ENCODE measurements around the gene DNAJC3. TPM values are rescaled to one million over a fixed set of nuclear protein-coding genes. Genes with fewer than 3 reads are reported as not detected.

Gene DNAJC3
- total RNA-seq, 1 donor from 2014 or later, result 17.4 TPM

GRCh38 chr13:95698047-95698749 is 21.3 kb downstream of the DNAJC3 start:
- TF ChIP-seq, protein P1, sequence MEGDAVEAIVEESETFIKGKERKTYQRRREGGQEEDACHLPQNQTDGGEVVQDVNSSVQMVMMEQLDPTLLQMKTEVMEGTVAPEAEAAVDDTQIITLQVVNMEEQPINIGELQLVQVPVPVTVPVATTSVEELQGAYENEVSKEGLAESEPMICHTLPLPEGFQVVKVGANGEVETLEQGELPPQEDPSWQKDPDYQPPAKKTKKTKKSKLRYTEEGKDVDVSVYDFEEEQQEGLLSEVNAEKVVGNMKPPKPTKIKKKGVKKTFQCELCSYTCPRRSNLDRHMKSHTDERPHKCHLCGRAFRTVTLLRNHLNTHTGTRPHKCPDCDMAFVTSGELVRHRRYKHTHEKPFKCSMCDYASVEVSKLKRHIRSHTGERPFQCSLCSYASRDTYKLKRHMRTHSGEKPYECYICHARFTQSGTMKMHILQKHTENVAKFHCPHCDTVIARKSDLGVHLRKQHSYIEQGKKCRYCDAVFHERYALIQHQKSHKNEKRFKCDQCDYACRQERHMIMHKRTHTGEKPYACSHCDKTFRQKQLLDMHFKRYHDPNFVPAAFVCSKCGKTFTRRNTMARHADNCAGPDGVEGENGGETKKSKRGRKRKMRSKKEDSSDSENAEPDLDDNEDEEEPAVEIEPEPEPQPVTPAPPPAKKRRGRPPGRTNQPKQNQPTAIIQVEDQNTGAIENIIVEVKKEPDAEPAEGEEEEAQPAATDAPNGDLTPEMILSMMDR (IDR thresholded peaks at IDR 0.05), result no peak
- DNase-seq (no peak), ATAC-seq (ENCODE audit: low read depth) (no peak)
- CTCF ChIA-PET, result no interaction called here
- Mint-ChIP-seq H3K4me1 (peaks cover 32% of the 10 kb centered on the region), H3K27ac (no peak overlapping the region), H3K36me3 (ENCODE audit: low read depth) (peaks cover 7% of the 10 kb centered on the region), H3K9me3 (peaks cover 3% of the 10 kb centered on the region), H3K4me3 (no peak overlapping the region), H3K27me3 (no peaks in the 10 kb centered on the region)
- intact Hi-C loops (cut with micrococcal nuclease), result no loop called here
- POLR2A ChIA-PET, result no interaction called here

DNA sequence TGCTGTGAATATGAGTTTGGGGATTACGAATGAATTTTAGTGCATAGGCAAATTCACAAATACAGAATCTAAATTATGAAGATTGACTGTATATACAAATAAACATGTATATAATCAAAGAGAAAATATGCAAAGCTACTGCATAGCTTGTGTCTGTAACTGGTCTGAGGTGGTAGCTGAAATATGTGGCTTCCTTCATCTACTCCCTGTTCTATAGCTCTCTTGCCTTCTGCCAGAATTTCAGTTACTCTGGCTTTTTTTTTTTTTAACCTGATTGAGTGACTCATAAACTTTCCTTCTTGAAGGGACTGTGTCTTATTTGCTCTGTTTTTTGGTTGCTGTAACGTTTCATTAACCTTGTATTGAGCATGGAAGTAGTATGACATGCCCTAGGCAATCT is 26.6 kb downstream of the DNAJC3 start:
- H3K4me3 Mint-ChIP-seq, result no peak overlapping the region
- no peak for ATAC-seq (ENCODE audit: low read depth)
- H3K9me3 Mint-ChIP-seq, result no peaks in the 10 kb centered on the region
- H3K36me3 Mint-ChIP-seq (ENCODE audit: low read depth), result peaks cover 1% of the 10 kb centered on the region
- H3K4me1 Mint-ChIP-seq, result peaks cover 53% of the 10 kb centered on the region
- CTCF ChIA-PET, result no interaction called here
- POLR2A ChIA-PET, result no interaction called here
- no peaks in the 10 kb centered on the region for H3K27me3 Mint-ChIP-seq
- TF ChIP-seq, protein P1 (IDR thresholded peaks at IDR 0.05), result no peak
- DNase-seq, result no peak
- intact Hi-C loops (cut with micrococcal nuclease), result loop anchor here (10.0 kb wide), 1 partner anchor 49 kb away; no protein-coding TSS in a partner anchor
- no peak overlapping the region for H3K27ac Mint-ChIP-seq

GRCh38 chr13:95704510-95704909 is 27.6 kb downstream of the DNAJC3 start:
- Mint-ChIP-seq H3K9me3 (no peaks in the 10 kb centered on the region), H3K27me3 (no peaks in the 10 kb centered on the region), H3K4me1 (peaks cover 48% of the 10 kb centered on the region), H3K36me3 (ENCODE audit: low read depth) (peaks cover 3% of the 10 kb centered on the region), H3K4me3 (no peak overlapping the region), H3K27ac (no peak overlapping the region)
- no peak for ATAC-seq (ENCODE audit: low read depth)
- CTCF ChIA-PET, result no interaction called here
- TF ChIP-seq, protein P1 (IDR thresholded peaks at IDR 0.05), result no peak
- intact Hi-C loops (cut with micrococcal nuclease), result loop anchor here (10.0 kb wide), 1 partner anchor 50 kb away; no protein-coding TSS in a partner anchor
- POLR2A ChIA-PET, result no interaction called here
- no peak for DNase-seq

GRCh38 chr13:95706356-95706755 is 29.4 kb downstream of the DNAJC3 start:
- intact Hi-C loops (cut with micrococcal nuclease), result loop anchor here (2.0 to 10.0 kb wide), 2 partner anchors 30 to 52 kb away; partner anchors contain the start of gene DNAJC3
- TF ChIP-seq, protein P1 (IDR thresholded peaks at IDR 0.05), result no peak

DNA sequence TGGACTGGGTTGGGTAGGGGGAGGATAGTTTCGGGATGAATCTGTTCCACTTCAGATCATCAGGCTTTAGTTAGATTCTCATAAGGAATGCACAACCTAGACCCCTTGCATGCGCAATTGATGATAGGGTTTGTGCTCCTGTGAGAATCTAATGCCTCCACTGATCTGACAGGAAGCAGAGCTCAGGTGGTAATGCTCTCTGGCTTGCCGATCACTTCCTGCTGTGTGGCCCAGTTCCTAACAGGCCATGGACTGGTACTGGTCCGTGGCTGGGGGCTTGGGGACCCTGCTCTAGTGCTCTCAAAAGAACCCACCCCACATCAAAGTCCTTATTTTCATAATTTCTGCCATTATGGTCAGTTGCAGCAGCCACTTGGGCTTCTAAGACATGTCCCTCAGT is 30.1 kb downstream of the DNAJC3 start:
- intact Hi-C loops (cut with micrococcal nuclease), result loop anchor here (2.0 to 10.0 kb wide), 2 partner anchors 30 to 52 kb away; partner anchors contain the start of gene DNAJC3
- ATAC-seq (ENCODE audit: low read depth), result peak; percentile 56
- H3K36me3 Mint-ChIP-seq (ENCODE audit: low read depth), result peaks cover 17% of the 10 kb centered on the region
- ChIA-PET POLR2A (interaction anchor here (0.6 to 1.2 kb wide), 2 partner anchors 11 to 30 kb away, joined by 3 to 6 read pairs; partner anchors contain the start of gene DNAJC3), CTCF (no interaction called here)
- H3K27me3 Mint-ChIP-seq, result no peaks in the 10 kb centered on the region
- DNase-seq, result no peak
- H3K4me1 Mint-ChIP-seq, result peaks cover 51% of the 10 kb centered on the region
- no peak overlapping the region for H3K4me3 Mint-ChIP-seq
- TF ChIP-seq, protein P1 (IDR thresholded peaks at IDR 0.05), result no peak
- peak overlapping the region; percentile 78 for H3K27ac Mint-ChIP-seq
- H3K9me3 Mint-ChIP-seq, result no peaks in the 10 kb centered on the region

More at GRCh38 chr13:95706356-95706755, 29.4 kb downstream of the DNAJC3 start:
- Mint-ChIP-seq H3K36me3 (ENCODE audit: low read depth) (peaks cover 13% of the 10 kb centered on the region), H3K27me3 (no peaks in the 10 kb centered on the region), H3K27ac (no peak overlapping the region), H3K4me1 (peaks cover 51% of the 10 kb centered on the region), H3K4me3 (no peak overlapping the region), H3K9me3 (no peaks in the 10 kb centered on the region)
- ATAC-seq (ENCODE audit: low read depth) (no peak), DNase-seq (no peak)
- ChIA-PET POLR2A (interaction anchor here (0.6 kb wide), 1 partner anchor 10 kb away, joined by 3 read pairs; no protein-coding TSS in a partner anchor), CTCF (interaction anchor here (1.0 kb wide), 1 partner anchor 19 kb away, joined by 3 read pairs; no protein-coding TSS in a partner anchor)
